IMR-90 (cell line): Measurements from ENCODE around the gene SARS2. TPM values are rescaled to one million over a fixed set of nuclear protein-coding genes. Genes with fewer than 3 reads are reported as not detected.

Experiments used
- ATAC-seq: fragments of 200-7000 bp; cut with Tn5 transposase; 2 replicates; pipeline ENCODE4 v1.9.1; 2020; ENCODE audit warnings: low read depth, mild to moderate bottlenecking, moderate library complexity
- BruUV-seq: library from RNA; stranded (reverse); fragments of 400-500 nt; replicated peaks from 2 replicates; lab custom pipeline; 2021; lab: Mats Ljungman, UMichigan
- CTCF ChIA-PET: fragments of 300-600 bp; formaldehyde crosslinking; extraction: SDS; loops from one replicate; lab custom pipeline; 2021; ENCODE audit warnings: antibody characterized with exemption; lab: Yijun Ruan, JAX
- POLR2A ChIA-PET: fragments of 300-600 bp; sonication (Branson Sonifier 250); formaldehyde crosslinking; loops from one replicate; lab custom pipeline; 2022; ENCODE audit warnings: antibody characterized with exemption; ENCODE audit not compliant: unreplicated experiment; lab: Charles Lee
- DNase-seq: peaks from one replicate; pipeline ENCODE4 v3.0.0; 2013
- H2AFZ ChIP-seq: replicated peaks from 2 replicates; pipeline ENCODE3; 2013; ENCODE audit warnings: low read length, mild to moderate bottlenecking; ENCODE audit not compliant: poor library complexity
- H2AK5ac ChIP-seq: 2 replicates; pipeline ENCODE4 v1.6.1; 2013; ENCODE audit warnings: low read depth, low read length, inconsistent platforms
- H2AK9ac ChIP-seq: replicated peaks from 2 replicates; pipeline ENCODE3; 2013; ENCODE audit warnings: mild to moderate bottlenecking, low read depth, low read length, moderate library complexity; ENCODE audit not compliant: poor library complexity
- H2BK120ac ChIP-seq: 2 replicates; pipeline ENCODE4 v1.6.1; 2013; ENCODE audit warnings: low read depth, low read length, inconsistent platforms
- H2BK15ac ChIP-seq: 3 replicates; pipeline ENCODE4 v1.6.1; 2013; ENCODE audit warnings: low read depth, low read length, inconsistent platforms
- H2BK20ac ChIP-seq: 2 replicates; pipeline ENCODE4 v1.6.1; 2013; ENCODE audit warnings: low read depth, mild to moderate bottlenecking, inconsistent platforms, low read length, moderate library complexity
- H2BK5ac ChIP-seq: 2 replicates; pipeline ENCODE4 v1.6.1; 2013; ENCODE audit warnings: mild to moderate bottlenecking, low read depth, low read length, inconsistent platforms; ENCODE audit not compliant: poor library complexity, severe bottlenecking
- H3K14ac ChIP-seq: replicated peaks from 2 replicates; pipeline ENCODE4 v1.6.1; 2013; ENCODE audit warnings: low read depth, low read length, inconsistent platforms
- H3K18ac ChIP-seq: 2 replicates; pipeline ENCODE4 v1.6.1; 2013; ENCODE audit warnings: low read depth, low read length, control low read depth
- H3K23ac ChIP-seq: 2 replicates; pipeline ENCODE4 v1.6.1; 2013; ENCODE audit warnings: low read depth, low read length, inconsistent platforms
- H3K27ac ChIP-seq: 2 replicates; pipeline ENCODE4 v1.5.1; 2013; ENCODE audit warnings: mild to moderate bottlenecking, control low read depth, low read length; ENCODE audit not compliant: insufficient read depth
- H3K27me3 ChIP-seq: 2 replicates; pipeline ENCODE4 v1.6.1; 2013; ENCODE audit warnings: low read length; ENCODE audit not compliant: control insufficient read depth, insufficient read depth
- H3K36me3 ChIP-seq: 2 replicates; pipeline ENCODE4 v1.6.1; 2013; ENCODE audit warnings: low read length, mixed read lengths; ENCODE audit not compliant: control insufficient read depth, insufficient read depth
- H3K4ac ChIP-seq: 2 replicates; pipeline ENCODE4 v1.6.1; 2013; ENCODE audit warnings: low read depth, low read length, inconsistent platforms
- H3K4me1 ChIP-seq: 2 replicates; pipeline ENCODE4 v1.6.1; 2013; ENCODE audit warnings: low read length, mixed read lengths; ENCODE audit not compliant: control insufficient read depth, insufficient read depth
- H3K4me2 ChIP-seq: 2 replicates; pipeline ENCODE4 v1.6.1; 2013; ENCODE audit warnings: low read depth, mild to moderate bottlenecking, control low read depth, low read length, moderate library complexity
- H3K4me3 ChIP-seq: 2 replicates; pipeline ENCODE4 v1.5.1; 2013; ENCODE audit warnings: low read depth, mild to moderate bottlenecking, control low read depth, low read length, moderate library complexity; ENCODE audit not compliant: insufficient read depth
- H3K56ac ChIP-seq: 2 replicates; pipeline ENCODE4 v1.6.1; 2013; ENCODE audit warnings: low read length, inconsistent platforms; ENCODE audit not compliant: insufficient read depth; ENCODE audit errors: extremely low read depth
- H3K79me1 ChIP-seq, 2 experiments: 2 replicates each; pipeline ENCODE4 v1.6.1; 2013; ENCODE audit warnings: low read length in 2 of 2, inconsistent platforms in 1 of 2, low read depth in 1 of 2
- H3K9ac ChIP-seq: 2 replicates; pipeline ENCODE4 v1.6.1; 2013; ENCODE audit warnings: low read depth, low read length, control low read depth
- H3K9me1 ChIP-seq: 2 replicates; pipeline ENCODE4 v1.6.1; 2013; ENCODE audit warnings: low read length, inconsistent platforms; ENCODE audit not compliant: insufficient read depth
- H3K9me3 ChIP-seq: 2 replicates; pipeline ENCODE4 v1.6.1; 2013; ENCODE audit warnings: low read length; ENCODE audit not compliant: control insufficient read depth, insufficient read depth
- H4K20me1 ChIP-seq: 2 replicates; pipeline ENCODE4 v1.6.1; 2013; ENCODE audit warnings: low read length, inconsistent platforms; ENCODE audit not compliant: insufficient read depth
- H4K5ac ChIP-seq: 2 replicates; pipeline ENCODE4 v1.6.1; 2013; ENCODE audit warnings: mild to moderate bottlenecking, low read depth, low read length, control low read depth
- H4K8ac ChIP-seq, 2 experiments: 2 replicates each; pipeline ENCODE4 v1.6.1; 2013; ENCODE audit warnings: low read depth in 2 of 2, low read length in 2 of 2, control low read depth in 1 of 2, inconsistent platforms in 1 of 2
- H4K91ac ChIP-seq: 2 replicates; pipeline ENCODE4 v1.6.1; 2013; ENCODE audit warnings: low read depth, low read length, inconsistent platforms; ENCODE audit not compliant: insufficient read depth
- CEBPB ChIP-seq: IDR thresholded peaks from 2 replicates; pipeline ENCODE4 v1.6.1; 2012; ENCODE audit warnings: low read depth, low read length, improper control_type of control experiment
- FOS ChIP-seq: fragments of 150-350 bp; IDR thresholded peaks from 2 replicates; pipeline ENCODE4 v1.6.1; 2016; ENCODE audit warnings: low read depth, low read length
- MAFK ChIP-seq: IDR thresholded peaks from 2 replicates; pipeline ENCODE4 v1.6.1; 2012; ENCODE audit warnings: low read depth, low read length, improper control_type of control experiment
- MXI1 ChIP-seq: IDR thresholded peaks from 2 replicates; pipeline ENCODE4 v1.6.1; 2012; ENCODE audit warnings: low read depth, mild to moderate bottlenecking, low read length, moderate library complexity, borderline replicate concordance
- RAD21 ChIP-seq: IDR thresholded peaks from 2 replicates; pipeline ENCODE4 v1.6.1; 2012; ENCODE audit warnings: low read length, improper control_type of control experiment
- RFX5 ChIP-seq: IDR thresholded peaks from 2 replicates; pipeline ENCODE4 v1.8.0; 2012; ENCODE audit warnings: low read depth, mild to moderate bottlenecking, low read length, moderate library complexity
- SMC3 ChIP-seq: fragments of 150-350 bp; IDR thresholded peaks from 2 replicates; pipeline ENCODE4 v1.6.1; 2016; ENCODE audit warnings: low read depth, mild to moderate bottlenecking, antibody characterized with exemption, low read length, moderate library complexity
- WGBS, 2 experiments: methylation state at CpG; one replicate each; pipeline versions ENCODE4 v1.1.5 to v1.1.7; 2013; ENCODE audit warnings: missing lambda C conversion rate in 2 of 2; ENCODE audit not compliant: insufficient read length in 1 of 2; ENCODE audit errors: extremely low coverage in 2 of 2; 5-methylcytosine and 5-hydroxymethylcytosine counted together
- dilution Hi-C: fragments of 300-500 bp; cut with HindIII; formaldehyde crosslinking; loops from one replicate; pipeline ENCODE4 v1.14.3; 2018; ENCODE audit warnings: low sequenced_read_pairs; ENCODE audit not compliant: unreplicated experiment
- in situ Hi-C: fragments of 300-500 bp; cut with MboI; formaldehyde crosslinking; loops from 3 replicates; pipeline ENCODE4 v1.14.3; 2019; ENCODE audit warnings: low sequenced_read_pairs, inconsistent platforms, mixed read lengths
- intact Hi-C: fragments of 100-400 bp; cut with micrococcal nuclease; formaldehyde crosslinking; loops from 2 replicates; pipeline ENCODE4 v1.10.0; 2022
- polyA plus RNA-seq, 3 experiments: library from polyadenylated mRNA; depleted of rRNA; stranded (reverse); fragments of >200 nt; gene quantifications; 2 replicates each; pipeline ENCODE4 v1.2.3, GENCODE V29; 2012; ENCODE audit warnings: low replicate concordance in 1 of 3
- total RNA-seq: library from RNA; depleted of rRNA; stranded (reverse); fragments of >200 nt; gene quantifications from 2 replicates; pipeline ENCODE4 v1.2.3, GENCODE V29; 2012
- TF ChIP-seq, protein P1 (sequence below): conservative IDR thresholded peaks from 2 replicates; pipeline ENCODE4 v1.5.1; 2012; ENCODE audit warnings: mild to moderate bottlenecking, low read depth, low read length, improper control_type of control experiment

Gene SARS2
- total and polyA plus RNA-seq, 2 of the 4 experiments (the other 2 are of a cell fraction), result 10.8 to 33.4 TPM

DNA sequence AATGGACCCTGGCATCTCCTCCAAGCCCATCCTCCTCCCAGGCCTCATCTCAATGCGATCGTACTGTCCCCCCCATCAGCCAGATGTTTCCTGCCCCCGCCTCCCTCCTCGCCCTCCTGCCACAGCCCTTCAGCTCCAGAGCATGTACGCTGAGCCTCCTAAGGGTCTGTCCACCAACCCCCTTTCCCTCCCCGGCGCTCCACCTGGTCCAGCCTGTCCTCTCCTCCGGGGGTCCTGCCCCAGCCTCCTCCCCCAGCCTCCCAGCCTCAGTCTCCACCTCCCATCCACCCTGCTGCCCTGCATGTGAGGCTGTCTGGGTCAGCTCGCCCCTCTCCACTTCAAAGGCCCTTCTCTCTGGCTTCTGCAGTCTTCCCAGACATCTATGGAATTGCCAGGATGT, 35.6 kb downstream of the SARS2 start (continued):
- no peak for TF ChIP-seq MAFK

DNA sequence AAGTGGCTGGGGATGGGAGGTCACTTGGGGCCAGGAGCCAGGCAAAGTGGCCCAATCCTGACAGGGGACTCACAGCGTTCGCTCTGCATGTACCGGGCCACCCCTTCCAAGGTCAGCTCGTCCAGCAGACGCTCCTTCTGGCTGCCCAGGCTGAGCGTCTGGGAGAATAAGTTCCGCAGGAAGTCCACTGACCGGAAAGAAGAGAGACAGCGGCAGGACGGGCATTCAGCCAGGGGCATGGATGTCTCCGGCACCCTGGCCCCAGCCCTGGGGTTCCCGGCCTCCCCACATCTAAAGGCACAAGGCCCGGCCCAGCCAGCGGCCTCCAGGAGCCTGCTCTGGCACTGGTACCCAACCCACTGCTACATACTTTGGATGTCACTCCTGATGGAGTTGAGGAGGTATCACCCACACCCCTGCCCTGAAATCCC, 37.2 kb downstream of the SARS2 start:
- ATAC-seq (no peak), DNase-seq (no peak)
- Histone ChIP-seq H4K91ac (no peak overlapping the region), H4K20me1 (peaks cover 4% of the 10 kb centered on the region; the same call in 1 of the 2 replicates), H3K4me1 (peaks cover 2% of the 10 kb centered on the region; the same call in 1 of the 2 replicates), H4K5ac (no peak overlapping the region), H2AFZ (no peak overlapping the region), H3K27ac (no peak overlapping the region), H3K27me3 (no peaks in the 10 kb centered on the region), H2BK120ac (no peak overlapping the region), H3K36me3 (peaks cover 21% of the 10 kb centered on the region), H4K8ac (no peak overlapping the region), H3K79me1 (peaks cover 7 to 12% of the 10 kb centered on the region in 2 experiments; a peak in 3 of 4 replicates), H3K56ac (no peak overlapping the region), H2BK15ac (no peak overlapping the region), H3K4me3 (no peak overlapping the region), H2BK20ac (no peak overlapping the region), H3K9me3 (no peaks in the 10 kb centered on the region), H2BK5ac (no peak overlapping the region), H2AK9ac (no peak overlapping the region), H3K9ac (no peak overlapping the region), H3K14ac (no peak overlapping the region), H3K18ac (no peak overlapping the region), H3K4me2 (no peak overlapping the region), H2AK5ac (no peak overlapping the region), H3K23ac (no peak overlapping the region), H3K9me1 (peaks cover 2% of the 10 kb centered on the region; the same call in 1 of the 2 replicates), H3K4ac (no peak overlapping the region)
- CTCF ChIA-PET, result no interaction called here
- POLR2A ChIA-PET, result no interaction called here
- in situ Hi-C loops, result no loop called here
- BruUV-seq, result no TSS peak
- WGBS, 2 experiments, result 86% methylated on average over 7 of the region's 14 CpGs; no CpG with 5 or more reads in 1 of the 2 experiments
- TF ChIP-seq CEBPB (no peak), RFX5 (no peak), MXI1 (no peak), RAD21 (no peak), FOS (no peak), SMC3 (no peak)
- TF ChIP-seq, protein P1, sequence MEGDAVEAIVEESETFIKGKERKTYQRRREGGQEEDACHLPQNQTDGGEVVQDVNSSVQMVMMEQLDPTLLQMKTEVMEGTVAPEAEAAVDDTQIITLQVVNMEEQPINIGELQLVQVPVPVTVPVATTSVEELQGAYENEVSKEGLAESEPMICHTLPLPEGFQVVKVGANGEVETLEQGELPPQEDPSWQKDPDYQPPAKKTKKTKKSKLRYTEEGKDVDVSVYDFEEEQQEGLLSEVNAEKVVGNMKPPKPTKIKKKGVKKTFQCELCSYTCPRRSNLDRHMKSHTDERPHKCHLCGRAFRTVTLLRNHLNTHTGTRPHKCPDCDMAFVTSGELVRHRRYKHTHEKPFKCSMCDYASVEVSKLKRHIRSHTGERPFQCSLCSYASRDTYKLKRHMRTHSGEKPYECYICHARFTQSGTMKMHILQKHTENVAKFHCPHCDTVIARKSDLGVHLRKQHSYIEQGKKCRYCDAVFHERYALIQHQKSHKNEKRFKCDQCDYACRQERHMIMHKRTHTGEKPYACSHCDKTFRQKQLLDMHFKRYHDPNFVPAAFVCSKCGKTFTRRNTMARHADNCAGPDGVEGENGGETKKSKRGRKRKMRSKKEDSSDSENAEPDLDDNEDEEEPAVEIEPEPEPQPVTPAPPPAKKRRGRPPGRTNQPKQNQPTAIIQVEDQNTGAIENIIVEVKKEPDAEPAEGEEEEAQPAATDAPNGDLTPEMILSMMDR, result no peak
- dilution Hi-C loops, result no loop called here
- intact Hi-C loops, result no loop called here
